Loucy (cell line): ENCODE results near the gene GTF2IRD1.

ENCODE experiments used
- H2AFZ ChIP-seq: fragments of 200-600 bp; sonication (generic); 2 replicates; pipeline ENCODE4 v1.6.0; 2016; ENCODE audit warnings: antibody characterized with exemption, mild to moderate bottlenecking, low read length, moderate library complexity
- H3F3A ChIP-seq: fragments of 200-600 bp; 2 replicates; pipeline ENCODE4 v1.6.0; 2016; ENCODE audit warnings: antibody characterized with exemption, low read depth, mild to moderate bottlenecking
- H3K27me3 ChIP-seq: fragments of 200-600 bp; sonication (generic); 2 replicates; pipeline ENCODE4 v1.6.1; 2014; ENCODE audit warnings: low read length, mild to moderate bottlenecking; ENCODE audit not compliant: insufficient read depth, poor library complexity, severe bottlenecking
- H3K36me3 ChIP-seq: fragments of 200-600 bp; sonication (generic); 2 replicates; pipeline ENCODE4 v1.6.1; 2016; ENCODE audit warnings: low read length; ENCODE audit not compliant: insufficient read depth
- H3K4me1 ChIP-seq: fragments of 200-600 bp; sonication (generic); 2 replicates; pipeline ENCODE4 v1.5.1; 2014; ENCODE audit warnings: low read length, mild to moderate bottlenecking; ENCODE audit not compliant: insufficient read depth, poor library complexity, severe bottlenecking
- H3K4me2 ChIP-seq: fragments of 200-600 bp; sonication (generic); 2 replicates; pipeline ENCODE4 v1.6.0; 2014; ENCODE audit warnings: antibody characterized with exemption, low read length, low read depth, mild to moderate bottlenecking; ENCODE audit not compliant: poor library complexity, severe bottlenecking
- H3K4me3 ChIP-seq: fragments of 200-600 bp; sonication (generic); 2 replicates; pipeline ENCODE4 v1.5.1; 2014; ENCODE audit warnings: low read length, mild to moderate bottlenecking, mixed read lengths; ENCODE audit not compliant: poor library complexity, severe bottlenecking
- H3K79me2 ChIP-seq: fragments of 200-600 bp; sonication (generic); 2 replicates; pipeline ENCODE4 v1.6.1; 2014; ENCODE audit warnings: low read length; ENCODE audit not compliant: insufficient read depth
- H3K9ac ChIP-seq: fragments of 200-600 bp; sonication (generic); 2 replicates; pipeline ENCODE4 v1.6.0; 2014; ENCODE audit warnings: mild to moderate bottlenecking, low read depth, low read length, moderate library complexity; ENCODE audit not compliant: poor library complexity, severe bottlenecking
- H3K9me2 ChIP-seq: fragments of 200-600 bp; sonication (generic); replicated peaks from 2 replicates; pipeline ENCODE4 v1.6.1; 2016; ENCODE audit warnings: low read depth, low read length, mixed read lengths
- H3K9me3 ChIP-seq: fragments of 200-600 bp; sonication (generic); 2 replicates; pipeline ENCODE4 v1.6.1; 2014; ENCODE audit warnings: mild to moderate bottlenecking, antibody characterized with exemption, low read length, low read depth; ENCODE audit not compliant: insufficient read depth
- H4K20me1 ChIP-seq: fragments of 200-600 bp; sonication (generic); 2 replicates; pipeline ENCODE4 v1.6.0; 2014; ENCODE audit warnings: antibody characterized with exemption, low read length, mild to moderate bottlenecking; ENCODE audit not compliant: insufficient read depth, poor library complexity, severe bottlenecking
- CTCF ChIP-seq: fragments of 200-600 bp; sonication (generic); conservative IDR thresholded peaks from 2 replicates; pipeline ENCODE4 v1.5.1; 2014; ENCODE audit warnings: mild to moderate bottlenecking, antibody characterized with exemption, low read length
- EZH2phosphoT487 ChIP-seq: fragments of 200-600 bp; IDR thresholded peaks from 2 replicates; pipeline ENCODE4 v1.6.1; 2018; ENCODE audit warnings: antibody characterized with exemption, mild to moderate bottlenecking, moderate library complexity, borderline replicate concordance

GTF2IRD1 gene

GRCh38 chr7:74612015-74612829 is 158.5 kb downstream of the GTF2IRD1 start:
- H3K9me3 ChIP-seq = no peaks in the 10 kb centered on the region
- H3K4me2 ChIP-seq = no peak overlapping the region
- no peak for TF ChIP-seq EZH2phosphoT487
- TF ChIP-seq CTCF = no peak
- H3K27me3 ChIP-seq = no peaks in the 10 kb centered on the region
- no peaks in the 10 kb centered on the region for H4K20me1 ChIP-seq
- H3K9ac ChIP-seq = no peak overlapping the region
- H2AFZ ChIP-seq = no peak overlapping the region
- peaks cover 8% of the 10 kb centered on the region for H3K4me1 ChIP-seq
- H3K4me3 ChIP-seq = no peak overlapping the region
- H3K79me2 ChIP-seq = no peaks in the 10 kb centered on the region
- no peaks in the 10 kb centered on the region for H3K9me2 ChIP-seq
- H3K36me3 ChIP-seq = no peaks in the 10 kb centered on the region
- no peaks in the 10 kb centered on the region for H3F3A ChIP-seq

GRCh38 chr7:74615933-74616780 is 162.5 kb downstream of the GTF2IRD1 start:
- Histone ChIP-seq H3K9me3 (no peaks in the 10 kb centered on the region), H4K20me1 (no peaks in the 10 kb centered on the region), H3K36me3 (no peaks in the 10 kb centered on the region), H3K27me3 (no peaks in the 10 kb centered on the region), H3K4me1 (peaks cover 14% of the 10 kb centered on the region), H3F3A (no peaks in the 10 kb centered on the region), H3K4me3 (no peak overlapping the region), H2AFZ (no peak overlapping the region), H3K4me2 (no peak overlapping the region), H3K9ac (no peak overlapping the region), H3K79me2 (no peaks in the 10 kb centered on the region), H3K9me2 (no peaks in the 10 kb centered on the region)
- TF ChIP-seq EZH2phosphoT487 = no peak
- no peak for TF ChIP-seq CTCF

DNA sequence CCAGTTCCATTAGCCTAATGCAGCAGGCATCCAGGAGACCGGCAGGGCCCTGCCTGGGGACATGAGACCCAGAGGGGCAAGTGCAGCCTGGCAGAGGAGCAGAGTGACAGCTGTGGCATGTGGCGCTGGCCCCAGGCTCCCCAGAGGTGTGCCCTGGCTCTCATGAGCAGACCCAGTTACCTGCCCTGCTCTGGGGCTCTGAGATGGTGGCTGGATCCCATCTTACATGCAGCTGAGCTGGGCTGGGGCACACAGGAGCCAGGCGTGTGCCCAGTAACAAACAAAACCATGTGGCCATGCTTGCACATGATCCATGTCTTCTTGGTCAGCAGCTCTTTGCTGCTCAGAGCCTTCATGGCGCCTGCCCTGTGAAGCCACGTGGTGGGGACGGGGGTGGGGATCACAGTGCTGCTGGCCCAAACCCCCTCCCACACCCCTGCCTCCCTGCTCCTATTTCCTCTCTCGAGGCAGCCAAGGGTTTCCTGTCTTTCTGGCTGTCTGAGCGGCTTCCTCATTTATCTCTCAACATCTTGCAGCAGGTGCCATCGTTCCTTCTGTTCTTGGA is 163.6 kb downstream of the GTF2IRD1 start:
- Histone ChIP-seq H3K4me3 (peak overlapping the region; percentile 5), H3K36me3 (no peaks in the 10 kb centered on the region), H2AFZ (peak overlapping the region; percentile 98), H3K4me1 (peaks cover 14% of the 10 kb centered on the region), H3K4me2 (peak overlapping the region; percentile 55), H3K27me3 (no peaks in the 10 kb centered on the region), H3K79me2 (no peaks in the 10 kb centered on the region), H4K20me1 (no peaks in the 10 kb centered on the region), H3K9me3 (no peaks in the 10 kb centered on the region), H3K9ac (peak overlapping the region; percentile 44), H3K9me2 (no peaks in the 10 kb centered on the region), H3F3A (no peaks in the 10 kb centered on the region)
- TF ChIP-seq EZH2phosphoT487 (no peak), CTCF (no peak)
